ENCODE results near the gene TGFB2.

DNA sequence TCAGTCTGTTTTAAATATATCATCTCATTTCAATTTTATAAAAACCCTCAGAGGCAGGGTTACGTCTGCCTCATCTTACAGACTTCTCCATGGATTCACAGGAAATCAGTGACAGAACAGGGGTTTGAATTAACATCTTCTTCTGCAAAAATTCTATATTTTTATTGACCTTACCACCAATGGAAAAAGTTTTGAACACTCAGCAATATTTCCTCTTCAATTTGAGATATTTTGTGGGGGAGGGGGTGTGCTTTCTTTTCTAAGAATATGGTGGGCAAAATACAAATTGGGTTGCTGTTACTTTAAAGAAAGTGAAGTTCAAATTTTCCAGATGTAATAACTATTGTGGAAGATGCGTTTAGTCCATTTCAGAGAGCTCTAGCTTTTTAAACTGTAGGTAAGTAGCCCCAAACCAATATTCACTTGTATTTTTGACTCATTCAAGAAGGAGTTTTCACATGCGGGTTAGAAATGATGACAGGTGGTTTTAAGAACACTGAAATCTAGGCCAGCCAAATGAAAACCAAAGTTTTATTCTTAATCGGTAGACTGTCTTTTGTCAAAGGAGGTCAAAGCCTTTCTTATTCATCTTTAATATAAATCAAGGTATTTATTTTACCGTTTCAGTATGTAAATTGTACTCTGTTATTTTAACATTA is 17.4 kb downstream of the TGFB2 start:
- TF ChIP-seq, protein P1, sequence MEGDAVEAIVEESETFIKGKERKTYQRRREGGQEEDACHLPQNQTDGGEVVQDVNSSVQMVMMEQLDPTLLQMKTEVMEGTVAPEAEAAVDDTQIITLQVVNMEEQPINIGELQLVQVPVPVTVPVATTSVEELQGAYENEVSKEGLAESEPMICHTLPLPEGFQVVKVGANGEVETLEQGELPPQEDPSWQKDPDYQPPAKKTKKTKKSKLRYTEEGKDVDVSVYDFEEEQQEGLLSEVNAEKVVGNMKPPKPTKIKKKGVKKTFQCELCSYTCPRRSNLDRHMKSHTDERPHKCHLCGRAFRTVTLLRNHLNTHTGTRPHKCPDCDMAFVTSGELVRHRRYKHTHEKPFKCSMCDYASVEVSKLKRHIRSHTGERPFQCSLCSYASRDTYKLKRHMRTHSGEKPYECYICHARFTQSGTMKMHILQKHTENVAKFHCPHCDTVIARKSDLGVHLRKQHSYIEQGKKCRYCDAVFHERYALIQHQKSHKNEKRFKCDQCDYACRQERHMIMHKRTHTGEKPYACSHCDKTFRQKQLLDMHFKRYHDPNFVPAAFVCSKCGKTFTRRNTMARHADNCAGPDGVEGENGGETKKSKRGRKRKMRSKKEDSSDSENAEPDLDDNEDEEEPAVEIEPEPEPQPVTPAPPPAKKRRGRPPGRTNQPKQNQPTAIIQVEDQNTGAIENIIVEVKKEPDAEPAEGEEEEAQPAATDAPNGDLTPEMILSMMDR (IDR thresholded peaks at IDR 0.05; ENCODE audit: low read depth, low read length) = no peak
- TF ChIP-seq EZH2phosphoT487 (IDR thresholded peaks at IDR 0.05; ENCODE audit: low read depth) = no peak
